Mammary epithelial cell (primary cell): ENCODE results near the gene SYNDIG1.

Source experiments
- CTCF ChIP-seq, 2 donors: IDR thresholded peaks in 1 of 2; conservative IDR thresholded peaks in 1 of 2; 2 replicates each; pipeline ENCODE4 v1.5.1; 2011 to 2012; ENCODE audit warnings: inconsistent platforms in 2 of 2, low read length in 2 of 2, mild to moderate bottlenecking in 2 of 2, control low read depth in 1 of 2, low read depth in 1 of 2; ENCODE audit not compliant: insufficient read depth in 1 of 2; ENCODE audit errors: extremely low read depth in 1 of 2
- EZH2 ChIP-seq: IDR thresholded peaks from 2 replicates; pipeline ENCODE4 v1.6.1; 2012; ENCODE audit warnings: low read length, inconsistent platforms, borderline replicate concordance

- TF ChIP-seq CTCF (conservative IDR thresholded peaks at IDR 0.05 in 1 of 2, IDR thresholded peaks at IDR 0.05 in 1 of 2; ENCODE audit: extremely low read depth in 1 of 2, insufficient read depth in 1 of 2, low read depth in 1 of 2, low read length in 2 of 2): no peak
- TF ChIP-seq EZH2: no peak
Observed at GRCh38 chr20:24658920-24659660, 189.7 kb downstream of the SYNDIG1 start.
